DND-41 (cell line): ENCODE measurements around the gene SNPH.

Experiments
- ATAC-seq: fragments of 200-7000 bp; cut with Tn5 transposase; 3 replicates; pipeline ENCODE4 v1.9.1; 2021; ENCODE audit warnings: low read depth; ENCODE audit not compliant: insufficient read depth
- DNase-seq: peaks from one replicate; pipeline ENCODE4 v3.0.0-alpha.2; 2020
- H2AFZ ChIP-seq: 2 replicates; pipeline ENCODE4 v1.6.0; 2012; ENCODE audit warnings: low read depth, low read length
- H3K27ac ChIP-seq: 2 replicates; pipeline ENCODE4 v1.5.1; 2012; ENCODE audit warnings: low read length, inconsistent platforms
- H3K27me3 ChIP-seq: fragments of 200-600 bp; sonication (generic); 2 replicates; pipeline ENCODE4 v1.6.0; 2012; ENCODE audit warnings: low read length, mild to moderate bottlenecking, inconsistent platforms; ENCODE audit not compliant: insufficient read depth, poor library complexity
- H3K36me3 ChIP-seq: 2 replicates; pipeline ENCODE4 v1.5.1; 2012; ENCODE audit warnings: low read length, inconsistent platforms; ENCODE audit not compliant: insufficient read depth
- H3K4me1 ChIP-seq: 2 replicates; pipeline ENCODE4 v1.5.1; 2012; ENCODE audit warnings: mild to moderate bottlenecking, low read length; ENCODE audit not compliant: insufficient read depth
- H3K4me2 ChIP-seq: 2 replicates; pipeline ENCODE4 v1.6.0; 2012; ENCODE audit warnings: mild to moderate bottlenecking, moderate library complexity, low read length, inconsistent platforms; ENCODE audit not compliant: insufficient read depth
- H3K4me3 ChIP-seq, 2 experiments: fragments of 200-600 bp in 1 of 2; shearing (Covaris generic) in 1 of 2; 2 replicates each; pipeline ENCODE4 v1.5.1; 2012 to 2016; ENCODE audit warnings: inconsistent platforms in 2 of 2, low read length in 2 of 2, mild to moderate bottlenecking in 2 of 2, low read depth in 1 of 2, moderate library complexity in 1 of 2
- H3K79me2 ChIP-seq: 2 replicates; pipeline ENCODE4 v1.6.0; 2012; ENCODE audit warnings: low read length, inconsistent platforms; ENCODE audit not compliant: insufficient read depth
- H3K9ac ChIP-seq: 2 replicates; pipeline ENCODE4 v1.6.0; 2012; ENCODE audit warnings: low read depth, mild to moderate bottlenecking, inconsistent platforms, low read length, moderate library complexity
- H3K9me3 ChIP-seq: 2 replicates; pipeline ENCODE4 v1.5.1; 2012; ENCODE audit warnings: low read length, moderate library complexity, mild to moderate bottlenecking, inconsistent platforms; ENCODE audit not compliant: insufficient read depth, severe bottlenecking
- H4K20me1 ChIP-seq: 2 replicates; pipeline ENCODE4 v1.6.0; 2012; ENCODE audit warnings: low read length; ENCODE audit not compliant: insufficient read depth
- CTCF ChIP-seq: IDR thresholded peaks from 2 replicates; pipeline ENCODE4 v1.5.1; 2012; ENCODE audit warnings: borderline replicate concordance, low read length, moderate library complexity, mild to moderate bottlenecking; ENCODE audit not compliant: poor library complexity, severe bottlenecking; ENCODE audit errors: extremely low read depth
- EZH2 ChIP-seq: IDR thresholded peaks from 3 replicates; pipeline ENCODE4 v1.6.1; 2012; ENCODE audit warnings: borderline replicate concordance, low read depth, mild to moderate bottlenecking, moderate library complexity, low read length, inconsistent platforms; ENCODE audit not compliant: severe bottlenecking

The SNPH gene

GRCh38 chr20:1331101-1331500, 65.0 kb downstream of the SNPH start:
- Histone ChIP-seq H2AFZ (no peak overlapping the region), H3K9me3 (no peaks in the 10 kb centered on the region), H3K27ac (no peak overlapping the region), H4K20me1 (peaks cover 79% of the 10 kb centered on the region), H3K4me3 (no peak overlapping the region), H3K9ac (no peak overlapping the region), H3K79me2 (peaks cover 69% of the 10 kb centered on the region), H3K27me3 (no peaks in the 10 kb centered on the region), H3K36me3 (peaks cover 60% of the 10 kb centered on the region), H3K4me1 (peaks cover 28% of the 10 kb centered on the region), H3K4me2 (no peak overlapping the region)
- DNase-seq (no peak), ATAC-seq (no peak)
- TF ChIP-seq CTCF = no peak
- no peak for TF ChIP-seq EZH2

DNA sequence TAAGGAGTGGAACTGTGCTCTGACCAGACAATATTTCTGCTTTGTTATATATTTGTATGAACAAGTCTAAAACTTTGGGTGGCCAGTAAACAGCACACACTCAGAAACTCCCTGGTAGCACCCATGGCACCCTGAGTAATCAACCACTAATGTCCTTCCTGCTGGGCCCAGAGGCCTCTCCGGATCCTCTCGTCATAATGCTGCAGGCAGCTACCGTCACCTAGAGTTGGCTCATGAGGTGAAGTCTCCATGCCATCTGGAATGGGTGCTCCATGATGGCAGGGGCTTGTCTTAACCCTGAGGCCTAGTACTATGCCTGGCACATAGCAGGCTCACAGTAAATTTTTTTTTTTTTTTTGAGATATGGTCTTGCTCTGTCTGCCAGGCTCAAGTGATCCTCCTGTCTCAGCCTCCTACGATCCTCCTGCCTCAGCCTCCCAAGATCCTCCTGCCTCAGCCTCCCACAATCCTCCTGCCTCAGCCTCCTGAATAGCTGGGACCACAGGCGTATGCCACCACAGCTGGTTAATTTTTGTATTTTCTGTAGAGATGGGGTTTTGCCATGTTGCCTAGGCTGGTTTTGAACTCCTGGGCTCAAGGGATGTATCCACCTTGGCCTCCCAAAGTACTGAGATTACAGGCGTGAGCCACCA, 65.8 kb downstream of the SNPH start:
- TF ChIP-seq CTCF = no peak
- no peak for TF ChIP-seq EZH2
- H3K4me1 ChIP-seq = peaks cover 20% of the 10 kb centered on the region

GRCh38 chr20:1332749-1333300, 66.7 kb downstream of the SNPH start:
- Histone ChIP-seq H3K27ac (no peak overlapping the region), H3K9ac (no peak overlapping the region), H3K36me3 (peaks cover 60% of the 10 kb centered on the region), H3K4me2 (no peak overlapping the region), H4K20me1 (peaks cover 73% of the 10 kb centered on the region), H2AFZ (no peak overlapping the region), H3K79me2 (peaks cover 52% of the 10 kb centered on the region), H3K4me3 (no peak overlapping the region), H3K27me3 (no peaks in the 10 kb centered on the region), H3K9me3 (no peaks in the 10 kb centered on the region), H3K4me1 (peaks cover 11% of the 10 kb centered on the region)
- peak; percentile 3 for DNase-seq
- no peak for ATAC-seq
- TF ChIP-seq EZH2 = no peak
- no peak for TF ChIP-seq CTCF

More for the DNA sequence above, 65.8 kb downstream of the SNPH start:
- Histone ChIP-seq H2AFZ (no peak overlapping the region), H3K9me3 (no peaks in the 10 kb centered on the region), H3K27ac (no peak overlapping the region), H3K4me2 (no peak overlapping the region), H3K9ac (no peak overlapping the region), H3K36me3 (peaks cover 58% of the 10 kb centered on the region), H3K4me3 (no peak overlapping the region), H3K27me3 (no peaks in the 10 kb centered on the region), H4K20me1 (peaks cover 80% of the 10 kb centered on the region), H3K79me2 (peaks cover 61% of the 10 kb centered on the region)
- ATAC-seq (no peak), DNase-seq (peak; percentile 4)
